Stimulated activated CD4-positive, alpha-beta T cell treated with anti-CD3 and anti-CD28 coated beads, TNF-alpha, amount 100 ng/mL, for 24 hours (primary cell): ENCODE measurements around the gene LGI2.
A peak's percentile ranks its signal among the peaks of the same experiment; 100 is the strongest.

Experiments used
- DNase-seq, 3 experiments: peaks; one replicate each; pipeline ENCODE4 v3.0.0-alpha.2; 2020; ENCODE audit warnings: low read depth in 3 of 3

Gene LGI2

GRCh38 chr4:24995346-24995919 lies 35.3 kb downstream of the LGI2 start:
- DNase-seq, result no peak

GRCh38 chr4:24993551-24994080 lies 37.1 kb downstream of the LGI2 start:
- no peak for DNase-seq

GRCh38 chr4:24992968-24993367 lies 37.8 kb downstream of the LGI2 start:
- DNase-seq, result no peak

- DNase-seq, result no peak
These were observed 39.7 kb downstream of the LGI2 start for GRCh38 chr4:24991015-24991414.

GRCh38 chr4:24989327-24989726 lies 41.4 kb downstream of the LGI2 start:
- no peak for DNase-seq

- no peak for DNase-seq
These were observed 42.0 kb downstream of the LGI2 start for GRCh38 chr4:24988776-24989175.

- no peak for DNase-seq
These were observed 45.9 kb downstream of the LGI2 start for GRCh38 chr4:24984602-24985532.

GRCh38 chr4:24980740-24981139 lies 50.0 kb downstream of the LGI2 start:
- DNase-seq, result no peak

GRCh38 chr4:24980064-24980690 lies 50.6 kb downstream of the LGI2 start:
- peak in 2 of 3 experiments; percentile 27 to 28 for DNase-seq

- DNase-seq, result no peak
These were observed 51.2 kb downstream of the LGI2 start for GRCh38 chr4:24979554-24979953.

GRCh38 chr4:24978291-24979075 lies 52.3 kb downstream of the LGI2 start:
- no peak for DNase-seq

GRCh38 chr4:24975510-24975909 lies 55.2 kb downstream of the LGI2 start:
- DNase-seq, result no peak

GRCh38 chr4:24973747-24974601 lies 56.8 kb downstream of the LGI2 start:
- DNase-seq, result no peak

- DNase-seq, result no peak
These were observed 57.4 kb downstream of the LGI2 start for GRCh38 chr4:24973404-24973746.

GRCh38 chr4:24971192-24971591 lies 59.6 kb downstream of the LGI2 start:
- no peak for DNase-seq

GRCh38 chr4:24970635-24971034 lies 60.1 kb downstream of the LGI2 start:
- DNase-seq, result no peak

GRCh38 chr4:24970191-24970590 lies 60.6 kb downstream of the LGI2 start:
- no peak for DNase-seq

GRCh38 chr4:24969486-24969885 lies 61.3 kb downstream of the LGI2 start:
- DNase-seq, result no peak

- DNase-seq, result no peak
These were observed 61.8 kb downstream of the LGI2 start for GRCh38 chr4:24968992-24969391.

- DNase-seq, result no peak
These were observed 62.5 kb downstream of the LGI2 start for GRCh38 chr4:24968278-24968677.

GRCh38 chr4:24967346-24967745 lies 63.4 kb downstream of the LGI2 start:
- DNase-seq, result no peak
